H1 (cell line): ENCODE measurements around the gene LYPD4. TPM values are rescaled to one million over a fixed set of nuclear protein-coding genes. Genes with fewer than 3 reads are reported as not detected.

Experiments used
- ASH2L ChIP-seq: fragments of 200-600, 300-600 bp; sonication (generic); IDR thresholded peaks from one replicate; pipeline ENCODE4 v1.7.1; 2017; ENCODE audit warnings: low read length
- BCL11A ChIP-seq, 2 experiments: IDR thresholded peaks; one replicate each; pipeline ENCODE4 v1.6.1; 2011; ENCODE audit warnings: low read depth in 2 of 2, low read length in 2 of 2, mild to moderate bottlenecking in 2 of 2
- CTBP2 ChIP-seq: IDR thresholded peaks from 2 replicates; pipeline ENCODE4 v1.7.0; 2011; ENCODE audit warnings: borderline replicate concordance, mild to moderate bottlenecking, moderate library complexity, mixed read lengths, low read length; ENCODE audit not compliant: insufficient read depth, insufficient read length
- HDAC6 ChIP-seq: IDR thresholded peaks from one replicate; pipeline ENCODE4 v1.7.1; 2012; ENCODE audit warnings: low read depth, mild to moderate bottlenecking, inconsistent platforms, low read length, moderate library complexity
- NRF1 ChIP-seq: IDR thresholded peaks from 2 replicates; pipeline ENCODE4 v1.6.1; 2011; ENCODE audit warnings: mild to moderate bottlenecking, low read depth, low read length, improper control_type of control experiment
- RBBP5 ChIP-seq: IDR thresholded peaks from 2 replicates; pipeline ENCODE4 v1.7.1; 2012; ENCODE audit warnings: low read depth, mild to moderate bottlenecking, inconsistent platforms, low read length, moderate library complexity, borderline replicate concordance
- polyA plus RNA-seq, 7 experiments: library from polyadenylated mRNA; depleted of rRNA in 3 of 7; stranded (reverse) in 5 of 7; unstranded in 2 of 7; fragments of >200 nt in 5 of 7; fragments of 200-250 nt in 2 of 7; gene quantifications; 1 replicate in 5 of 7; 2 replicates in 1 of 7; 4 replicates in 1 of 7; pipeline versions ENCODE4 v1.2.1 to v1.2.3, GENCODE V29; 2011 to 2013; ENCODE audit warnings: missing spikeins in 2 of 7, mixed read lengths in 2 of 7
- total RNA-seq: library from RNA; stranded (reverse); fragmentation: NEBNext Ultra II Directional; extraction: Animal tissue kit (Norgen Biotek cat#: 25700); gene quantifications from 2 replicates; pipeline ENCODE4 v1.2.1, GENCODE V29; 2021
- TF ChIP-seq, protein P1 (sequence below), 3 experiments: IDR thresholded peaks; 1 replicate in 2 of 3; 2 replicates in 1 of 3; pipeline versions ENCODE4 v1.5.1 to v1.6.1; 2011; ENCODE audit warnings: low read length in 3 of 3, mild to moderate bottlenecking in 3 of 3, inconsistent platforms in 2 of 3, low read depth in 1 of 3, moderate library complexity in 1 of 3; ENCODE audit not compliant: insufficient read depth in 1 of 3; ENCODE audit errors: control extremely low read depth in 1 of 3

Gene LYPD4
- total and polyA plus RNA-seq, 2 of the 8 experiments (the other 6 are each of a cell fraction or from before 2014, with no cell fraction given): 0.06 TPM; not detected in 1

DNA sequence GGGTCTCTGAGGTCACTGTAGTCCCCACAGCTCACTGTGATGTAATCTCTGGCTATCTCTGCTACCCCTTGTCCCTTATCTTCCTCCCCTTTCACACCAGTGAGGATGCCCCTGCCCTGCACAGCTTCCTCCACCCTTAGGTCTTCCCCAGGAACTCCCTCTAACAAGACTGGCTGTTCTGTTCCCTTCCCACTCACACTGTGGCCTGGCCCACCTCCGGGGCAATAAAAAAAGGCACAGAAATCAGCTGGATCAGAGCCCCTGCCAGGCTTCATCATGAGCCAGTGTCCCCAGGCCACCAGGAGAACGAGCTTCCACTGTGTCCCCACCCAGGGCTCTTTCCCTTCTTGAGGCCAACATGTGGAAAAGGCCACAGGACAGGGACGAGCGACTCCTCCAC is 43.5 kb downstream of the LYPD4 start (continued):
- TF ChIP-seq, protein P1, sequence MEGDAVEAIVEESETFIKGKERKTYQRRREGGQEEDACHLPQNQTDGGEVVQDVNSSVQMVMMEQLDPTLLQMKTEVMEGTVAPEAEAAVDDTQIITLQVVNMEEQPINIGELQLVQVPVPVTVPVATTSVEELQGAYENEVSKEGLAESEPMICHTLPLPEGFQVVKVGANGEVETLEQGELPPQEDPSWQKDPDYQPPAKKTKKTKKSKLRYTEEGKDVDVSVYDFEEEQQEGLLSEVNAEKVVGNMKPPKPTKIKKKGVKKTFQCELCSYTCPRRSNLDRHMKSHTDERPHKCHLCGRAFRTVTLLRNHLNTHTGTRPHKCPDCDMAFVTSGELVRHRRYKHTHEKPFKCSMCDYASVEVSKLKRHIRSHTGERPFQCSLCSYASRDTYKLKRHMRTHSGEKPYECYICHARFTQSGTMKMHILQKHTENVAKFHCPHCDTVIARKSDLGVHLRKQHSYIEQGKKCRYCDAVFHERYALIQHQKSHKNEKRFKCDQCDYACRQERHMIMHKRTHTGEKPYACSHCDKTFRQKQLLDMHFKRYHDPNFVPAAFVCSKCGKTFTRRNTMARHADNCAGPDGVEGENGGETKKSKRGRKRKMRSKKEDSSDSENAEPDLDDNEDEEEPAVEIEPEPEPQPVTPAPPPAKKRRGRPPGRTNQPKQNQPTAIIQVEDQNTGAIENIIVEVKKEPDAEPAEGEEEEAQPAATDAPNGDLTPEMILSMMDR (IDR thresholded peaks at IDR 0.05; ENCODE audit: control extremely low read depth in 1 of 3, insufficient read depth in 1 of 3, low read depth in 1 of 3, low read length in 3 of 3): no peak
- TF ChIP-seq NRF1: no peak
- no peak for TF ChIP-seq CTBP2
- TF ChIP-seq HDAC6: no peak
- TF ChIP-seq ASH2L: no peak
- no peak for TF ChIP-seq BCL11A (IDR thresholded peaks at IDR 0.05; ENCODE audit: low read depth in 2 of 2, low read length in 2 of 2)
- no peak for TF ChIP-seq RBBP5
